Measurements from ENCODE around the gene HOTAIR.

Gene HOTAIR

DNA sequence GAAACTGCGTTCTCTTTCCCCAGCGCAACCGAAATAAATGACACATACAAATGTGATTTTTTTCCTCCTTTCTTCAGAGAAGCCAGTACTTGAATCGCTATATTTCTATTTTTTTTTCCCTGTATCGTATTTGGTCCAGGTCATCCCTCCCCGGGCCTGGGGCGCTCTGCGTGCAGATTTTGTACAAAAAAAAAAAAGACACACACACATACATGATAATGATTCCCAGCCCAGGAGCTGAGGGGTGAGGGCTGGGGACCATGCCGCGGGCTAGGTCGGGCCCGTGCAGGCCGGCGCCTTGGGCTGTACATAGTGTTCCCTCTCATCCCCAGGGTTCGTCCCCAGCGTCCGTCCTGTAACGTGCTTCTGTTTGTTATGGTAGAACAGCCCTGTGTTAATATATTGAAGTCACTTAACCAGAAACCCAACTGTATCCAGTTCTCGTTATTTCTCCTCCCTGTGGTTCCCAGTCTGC, 28.2 kb upstream of the HOTAIR start:
- TF ChIP-seq, protein P1, sequence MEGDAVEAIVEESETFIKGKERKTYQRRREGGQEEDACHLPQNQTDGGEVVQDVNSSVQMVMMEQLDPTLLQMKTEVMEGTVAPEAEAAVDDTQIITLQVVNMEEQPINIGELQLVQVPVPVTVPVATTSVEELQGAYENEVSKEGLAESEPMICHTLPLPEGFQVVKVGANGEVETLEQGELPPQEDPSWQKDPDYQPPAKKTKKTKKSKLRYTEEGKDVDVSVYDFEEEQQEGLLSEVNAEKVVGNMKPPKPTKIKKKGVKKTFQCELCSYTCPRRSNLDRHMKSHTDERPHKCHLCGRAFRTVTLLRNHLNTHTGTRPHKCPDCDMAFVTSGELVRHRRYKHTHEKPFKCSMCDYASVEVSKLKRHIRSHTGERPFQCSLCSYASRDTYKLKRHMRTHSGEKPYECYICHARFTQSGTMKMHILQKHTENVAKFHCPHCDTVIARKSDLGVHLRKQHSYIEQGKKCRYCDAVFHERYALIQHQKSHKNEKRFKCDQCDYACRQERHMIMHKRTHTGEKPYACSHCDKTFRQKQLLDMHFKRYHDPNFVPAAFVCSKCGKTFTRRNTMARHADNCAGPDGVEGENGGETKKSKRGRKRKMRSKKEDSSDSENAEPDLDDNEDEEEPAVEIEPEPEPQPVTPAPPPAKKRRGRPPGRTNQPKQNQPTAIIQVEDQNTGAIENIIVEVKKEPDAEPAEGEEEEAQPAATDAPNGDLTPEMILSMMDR (IDR thresholded peaks at IDR 0.05; ENCODE audit: borderline replicate concordance, control extremely low read depth, extremely low read depth, insufficient read depth, missing control alignments): no peak
- in situ Hi-C loops (cut with MboI; ENCODE audit: low sequenced_read_pairs, unreplicated experiment): no loop called here
- no peak for DNase-seq (ENCODE audit: low spot score)

- in situ Hi-C loops (cut with MboI; ENCODE audit: low sequenced_read_pairs, unreplicated experiment): no loop called here
- TF ChIP-seq, protein P1 (IDR thresholded peaks at IDR 0.05; ENCODE audit: borderline replicate concordance, control extremely low read depth, extremely low read depth, insufficient read depth, missing control alignments): no peak
- no peak for DNase-seq (ENCODE audit: low spot score)
These were observed 27.6 kb upstream of the HOTAIR start for GRCh38 chr12:54002278-54002914.

DNA sequence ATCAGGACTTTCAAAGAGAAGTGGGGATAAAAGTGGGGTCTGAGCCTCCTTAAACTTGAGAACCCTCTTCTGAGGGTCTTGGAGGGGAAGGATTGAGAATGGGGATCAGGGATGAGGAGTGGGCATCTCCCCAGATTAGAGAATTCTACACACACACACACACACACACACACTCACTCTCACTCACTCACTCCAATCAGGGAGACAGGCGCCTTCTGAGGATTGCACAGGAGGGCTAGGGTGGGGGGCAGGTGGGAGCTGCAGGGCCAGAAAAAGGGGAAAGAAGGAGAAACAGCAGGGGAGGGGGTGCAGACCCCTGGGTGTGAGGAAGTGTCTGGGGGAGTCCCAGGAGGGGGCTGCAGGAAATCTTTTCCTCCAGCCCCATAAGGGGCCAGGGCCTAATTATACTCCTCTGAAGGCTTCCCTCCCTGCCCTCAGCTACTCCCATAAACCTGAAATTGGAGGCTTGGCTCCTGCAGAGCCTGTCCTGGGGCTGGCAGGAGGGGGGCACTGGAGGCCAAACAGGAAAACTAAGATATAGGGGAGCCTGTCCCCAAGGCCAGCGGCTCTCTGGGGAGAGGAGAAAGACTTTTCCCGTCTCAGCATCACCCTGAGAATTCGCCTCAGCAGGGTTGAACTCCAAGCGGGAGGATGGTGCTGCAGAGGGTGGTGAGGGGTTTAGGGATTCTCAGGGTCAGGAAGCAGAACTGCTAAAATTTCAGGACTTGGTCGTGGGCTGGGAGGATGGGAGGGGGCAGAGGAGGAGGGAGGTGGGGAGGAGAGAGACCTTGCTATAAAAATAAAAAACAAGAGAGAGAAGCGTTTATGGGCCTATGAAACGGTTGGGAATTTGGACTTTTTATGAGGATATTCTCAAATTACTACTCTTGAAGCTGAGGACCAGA, 26.8 kb upstream of the HOTAIR start:
- TF ChIP-seq, protein P1 (IDR thresholded peaks at IDR 0.05; ENCODE audit: borderline replicate concordance, control extremely low read depth, extremely low read depth, insufficient read depth, missing control alignments): no peak
- DNase-seq (ENCODE audit: low spot score): no peak
- in situ Hi-C loops (cut with MboI; ENCODE audit: low sequenced_read_pairs, unreplicated experiment): no loop called here

- no peak for DNase-seq (ENCODE audit: low spot score)
- TF ChIP-seq, protein P1 (IDR thresholded peaks at IDR 0.05; ENCODE audit: borderline replicate concordance, control extremely low read depth, extremely low read depth, insufficient read depth, missing control alignments): no peak
- in situ Hi-C loops (cut with MboI; ENCODE audit: low sequenced_read_pairs, unreplicated experiment): no loop called here
These were observed 25.7 kb upstream of the HOTAIR start, which contains the start of gene HOXC9 for GRCh38 chr12:54000116-54001114. Gene HOXC9 (plus strand): TSS chr12:54000161. CDS start chr12:54000189, 28 bp downstream.

GRCh38 chr12:53999559-54000115, 24.9 kb upstream of the HOTAIR start:
- in situ Hi-C loops (cut with MboI; ENCODE audit: low sequenced_read_pairs, unreplicated experiment): no loop called here
- TF ChIP-seq, protein P1 (IDR thresholded peaks at IDR 0.05; ENCODE audit: borderline replicate concordance, control extremely low read depth, extremely low read depth, insufficient read depth, missing control alignments): no peak
- DNase-seq (ENCODE audit: low spot score): no peak
